T-helper 1 cell treated with Interleukin-12 subunit alpha and Interleukin-12 subunit beta and Interleukin-4 antibody, amounts not matched to agents 30 μg/mL and 1 μg/mL, for 36 hours (primary cell): ENCODE results near the gene NPTX1.

Source experiments
- H3K27ac Mint-ChIP-seq: one replicate; pipeline ENCODE4 v1.8.0; 2021; ENCODE audit warnings: mild to moderate bottlenecking, mixed read lengths
- H3K27me3 Mint-ChIP-seq: one replicate; pipeline ENCODE4 v1.8.0; 2021; ENCODE audit warnings: low read depth, mixed read lengths
- H3K36me3 Mint-ChIP-seq: one replicate; pipeline ENCODE4 v1.8.0; 2021; ENCODE audit warnings: low read depth, mixed read lengths
- H3K4me1 Mint-ChIP-seq: one replicate; pipeline ENCODE4 v1.8.0; 2021; ENCODE audit warnings: low read depth, mixed read lengths
- H3K4me3 Mint-ChIP-seq: one replicate; pipeline ENCODE4 v1.8.0; 2021; ENCODE audit warnings: mild to moderate bottlenecking, moderate library complexity, mixed read lengths
- H3K9me3 Mint-ChIP-seq: one replicate; pipeline ENCODE4 v1.8.0; 2021; ENCODE audit warnings: mixed read lengths

The NPTX1 gene

GRCh38 chr17:80477647-80478478 is 1.5 kb upstream of the NPTX1 start:
- H3K9me3 Mint-ChIP-seq = no peaks in the 10 kb centered on the region
- H3K27ac Mint-ChIP-seq = no peak overlapping the region
- H3K27me3 Mint-ChIP-seq = peaks cover 59% of the 10 kb centered on the region
- no peak overlapping the region for H3K4me3 Mint-ChIP-seq
- peaks cover 6% of the 10 kb centered on the region for H3K36me3 Mint-ChIP-seq
- H3K4me1 Mint-ChIP-seq = peaks cover 11% of the 10 kb centered on the region

- peaks cover 56% of the 10 kb centered on the region for H3K27me3 Mint-ChIP-seq
- no peak overlapping the region for H3K4me3 Mint-ChIP-seq
- peaks cover 15% of the 10 kb centered on the region for H3K4me1 Mint-ChIP-seq
- H3K36me3 Mint-ChIP-seq = peaks cover 9% of the 10 kb centered on the region
- H3K27ac Mint-ChIP-seq = no peak overlapping the region
- no peaks in the 10 kb centered on the region for H3K9me3 Mint-ChIP-seq
Measured at GRCh38 chr17:80476877-80477646, 655 bp upstream of the NPTX1 start.

GRCh38 chr17:80474961-80475909 is 1.2 kb downstream of the NPTX1 start:
- Mint-ChIP-seq H3K4me1 (peaks cover 18% of the 10 kb centered on the region), H3K27me3 (peaks cover 42% of the 10 kb centered on the region), H3K9me3 (no peaks in the 10 kb centered on the region), H3K36me3 (peaks cover 13% of the 10 kb centered on the region), H3K27ac (peak overlapping the region; percentile 28), H3K4me3 (peak overlapping the region; percentile 87)

GRCh38 chr17:80474231-80474960 is 2.0 kb downstream of the NPTX1 start:
- Mint-ChIP-seq H3K4me1 (peaks cover 18% of the 10 kb centered on the region), H3K9me3 (no peaks in the 10 kb centered on the region), H3K4me3 (peak overlapping the region; percentile 87), H3K27ac (peak overlapping the region; percentile 28), H3K27me3 (peaks cover 33% of the 10 kb centered on the region), H3K36me3 (peaks cover 15% of the 10 kb centered on the region)

- Mint-ChIP-seq H3K4me1 (peaks cover 18% of the 10 kb centered on the region), H3K4me3 (peak overlapping the region; percentile 40), H3K9me3 (no peaks in the 10 kb centered on the region), H3K27ac (no peak overlapping the region), H3K27me3 (peaks cover 28% of the 10 kb centered on the region), H3K36me3 (peaks cover 18% of the 10 kb centered on the region)
Measured at GRCh38 chr17:80473701-80474100, 2.7 kb downstream of the NPTX1 start.

GRCh38 chr17:80472996-80473395 is 3.4 kb downstream of the NPTX1 start:
- Mint-ChIP-seq H3K4me3 (no peak overlapping the region), H3K9me3 (no peaks in the 10 kb centered on the region), H3K4me1 (peaks cover 20% of the 10 kb centered on the region), H3K36me3 (peaks cover 21% of the 10 kb centered on the region), H3K27ac (no peak overlapping the region), H3K27me3 (peaks cover 31% of the 10 kb centered on the region)

GRCh38 chr17:80471922-80472321 is 4.5 kb downstream of the NPTX1 start:
- peaks cover 38% of the 10 kb centered on the region for H3K27me3 Mint-ChIP-seq

GRCh38 chr17:80470603-80471002 is 5.8 kb downstream of the NPTX1 start:
- Mint-ChIP-seq H3K9me3 (no peaks in the 10 kb centered on the region), H3K27me3 (peaks cover 38% of the 10 kb centered on the region), H3K36me3 (peaks cover 24% of the 10 kb centered on the region), H3K4me1 (peaks cover 20% of the 10 kb centered on the region), H3K27ac (no peak overlapping the region), H3K4me3 (no peak overlapping the region)

More at GRCh38 chr17:80471922-80472321, 4.5 kb downstream of the NPTX1 start:
- H3K36me3 Mint-ChIP-seq = peaks cover 24% of the 10 kb centered on the region
- peaks cover 20% of the 10 kb centered on the region for H3K4me1 Mint-ChIP-seq
- no peak overlapping the region for H3K4me3 Mint-ChIP-seq
- no peak overlapping the region for H3K27ac Mint-ChIP-seq
- no peaks in the 10 kb centered on the region for H3K9me3 Mint-ChIP-seq

- H3K4me3 Mint-ChIP-seq = no peak overlapping the region
- peaks cover 29% of the 10 kb centered on the region for H3K27me3 Mint-ChIP-seq
- peaks cover 24% of the 10 kb centered on the region for H3K36me3 Mint-ChIP-seq
- peaks cover 12% of the 10 kb centered on the region for H3K4me1 Mint-ChIP-seq
- H3K27ac Mint-ChIP-seq = no peak overlapping the region
- H3K9me3 Mint-ChIP-seq = no peaks in the 10 kb centered on the region
Measured at GRCh38 chr17:80469667-80470066, 6.7 kb downstream of the NPTX1 start.

GRCh38 chr17:80468781-80469493 is 7.5 kb downstream of the NPTX1 start:
- Mint-ChIP-seq H3K4me3 (no peak overlapping the region), H3K36me3 (peaks cover 23% of the 10 kb centered on the region), H3K4me1 (peaks cover 10% of the 10 kb centered on the region), H3K9me3 (no peaks in the 10 kb centered on the region), H3K27ac (no peak overlapping the region), H3K27me3 (peaks cover 22% of the 10 kb centered on the region)

GRCh38 chr17:80468242-80468641 is 8.2 kb downstream of the NPTX1 start:
- Mint-ChIP-seq H3K4me3 (no peak overlapping the region), H3K9me3 (no peaks in the 10 kb centered on the region)

GRCh38 chr17:80466188-80466705 is 10.2 kb downstream of the NPTX1 start:
- Mint-ChIP-seq H3K27ac (no peak overlapping the region), H3K4me1 (peaks cover 2% of the 10 kb centered on the region), H3K36me3 (peaks cover 12% of the 10 kb centered on the region), H3K9me3 (no peaks in the 10 kb centered on the region), H3K27me3 (peaks cover 13% of the 10 kb centered on the region), H3K4me3 (no peak overlapping the region)

More at GRCh38 chr17:80468242-80468641, 8.2 kb downstream of the NPTX1 start:
- Mint-ChIP-seq H3K27ac (no peak overlapping the region), H3K4me1 (peaks cover 10% of the 10 kb centered on the region), H3K36me3 (peaks cover 22% of the 10 kb centered on the region), H3K27me3 (peaks cover 21% of the 10 kb centered on the region)
